Choroid plexus epithelial cell (primary cell): Measurements from ENCODE around the gene ZBTB4.

Experiments
- DNase-seq: peaks from one replicate; pipeline ENCODE4 v3.0.0-alpha.2; 2010; ENCODE audit warnings: low read depth
- H3K4me3 ChIP-seq: 2 replicates; pipeline ENCODE4 v1.5.1; 2011; ENCODE audit warnings: low read depth, mild to moderate bottlenecking, control low read depth, low read length, moderate library complexity
- CTCF ChIP-seq: conservative IDR thresholded peaks from 2 replicates; pipeline ENCODE4 v1.5.1; 2011; ENCODE audit warnings: low read depth, mild to moderate bottlenecking, control low read depth, inconsistent platforms, low read length, moderate library complexity

The ZBTB4 gene

GRCh38 chr17:7439462-7440112 is 39.8 kb downstream of the ZBTB4 start, which contains the start of gene FGF11:
TSS of gene FGF11 (plus strand) at chr17:7439512. CDS start at chr17:7439621, 109 bp downstream.
- TF ChIP-seq CTCF, result no peak
- no peak for DNase-seq
- H3K4me3 ChIP-seq, result peak within 1 kb of the TSS; percentile 51

GRCh38 chr17:7438656-7439460 is 40.6 kb downstream of the ZBTB4 start:
- TF ChIP-seq CTCF, result no peak
- peak overlapping the region; percentile 42 for H3K4me3 ChIP-seq
- no peak for DNase-seq

- H3K4me3 ChIP-seq, result peak overlapping the region; percentile 42
- TF ChIP-seq CTCF, result no peak
- DNase-seq, result no peak
Observed at GRCh38 chr17:7437950-7438614, 41.3 kb downstream of the ZBTB4 start.

- TF ChIP-seq CTCF, result no peak
- peak overlapping the region; percentile 42 for H3K4me3 ChIP-seq
- no peak for DNase-seq
Observed at GRCh38 chr17:7437369-7437863, 42.0 kb downstream of the ZBTB4 start.

GRCh38 chr17:7436556-7437368 is 42.7 kb downstream of the ZBTB4 start:
- H3K4me3 ChIP-seq, result peak overlapping the region; percentile 39
- DNase-seq, result peak; percentile 72
- peak; percentile 47 for TF ChIP-seq CTCF

- H3K4me3 ChIP-seq, result peak overlapping the region; percentile 58
- TF ChIP-seq CTCF, result no peak
- DNase-seq, result no peak
Observed at GRCh38 chr17:7435676-7436555, 43.5 kb downstream of the ZBTB4 start.
